ENCODE results near the gene LIN37. TPM values are rescaled to one million over a fixed set of nuclear protein-coding genes. Genes with fewer than 3 reads are reported as not detected.

The LIN37 gene
- total and polyA plus RNA-seq, 2 experiments from 2014 or later = 4.3 to 6.8 TPM

GRCh38 chr19:35732540-35733179, 15.7 kb upstream of the LIN37 start:
- no peaks in the 10 kb centered on the region; the same call in 2 of the 3 replicates for H3K9me3 Mint-ChIP-seq
- H3K36me3 ChIP-seq (ENCODE audit: insufficient read depth) = peaks cover 11% of the 10 kb centered on the region; the same call in 1 of the 2 replicates
- no peaks in the 10 kb centered on the region for H3K79me2 ChIP-seq (replicated peaks; ENCODE audit: insufficient read depth)
- TF ChIP-seq POLR2AphosphoS5 (IDR thresholded peaks at IDR 0.05; ENCODE audit: low read depth) (no peak), EZH2phosphoT487 (IDR thresholded peaks at IDR 0.05; ENCODE audit: unreplicated experiment) (no peak), CTCF (conservative IDR thresholded peaks at IDR 0.05; ENCODE audit: low read depth in 2 of 2) (no peak), NANOG (IDR thresholded peaks at IDR 0.05; ENCODE audit: borderline replicate concordance) (no peak)
- H3K27me3 Mint-ChIP-seq (ENCODE audit: insufficient read depth, low read depth, poor library complexity) = peaks cover 12% of the 10 kb centered on the region
- no peak overlapping the region for H3K4me2 ChIP-seq
- H3K27me3 ChIP-seq (ENCODE audit: insufficient read depth) = no peaks in the 10 kb centered on the region
- no peak overlapping the region for H3K4me3 Mint-ChIP-seq
- no peak overlapping the region for H3K4me3 ChIP-seq
- no peak for ATAC-seq
- H3K27ac Mint-ChIP-seq = no peak overlapping the region
- no peak overlapping the region for H2AFZ ChIP-seq
- H3K9me2 ChIP-seq (ENCODE audit: insufficient read depth) = no peaks in the 10 kb centered on the region
- H3K27ac ChIP-seq (ENCODE audit: low read depth) = no peak overlapping the region
- peaks cover 5% of the 10 kb centered on the region for H4K20me1 ChIP-seq (replicated peaks; ENCODE audit: insufficient read depth)
- H3F3A ChIP-seq (replicated peaks; ENCODE audit: low read depth) = no peaks in the 10 kb centered on the region
- H3K4me1 ChIP-seq (ENCODE audit: insufficient read depth) = no peaks in the 10 kb centered on the region
- no peaks in the 10 kb centered on the region for H3K4me1 Mint-ChIP-seq
- peaks cover 75% of the 10 kb centered on the region for H3K36me3 Mint-ChIP-seq (ENCODE audit: low read depth)
- DNase-seq (ENCODE audit: low spot score) = no peak

- H3K4me1 ChIP-seq (ENCODE audit: insufficient read depth) = no peaks in the 10 kb centered on the region
- Mint-ChIP-seq H3K27me3 (ENCODE audit: insufficient read depth, low read depth, poor library complexity) (peaks cover 10% of the 10 kb centered on the region), H3K4me1 (no peaks in the 10 kb centered on the region), H3K27ac (no peak overlapping the region), H3K9me3 (no peaks in the 10 kb centered on the region; the same call in 2 of the 3 replicates), H3K36me3 (ENCODE audit: low read depth) (peaks cover 75% of the 10 kb centered on the region), H3K4me3 (no peak overlapping the region)
- no peaks in the 10 kb centered on the region for H3K27me3 ChIP-seq (ENCODE audit: insufficient read depth)
- DNase-seq (ENCODE audit: low spot score) = no peak
- no peak overlapping the region for H3K27ac ChIP-seq (ENCODE audit: low read depth)
- no peak overlapping the region for H3K4me3 ChIP-seq
- no peaks in the 10 kb centered on the region; the same call in 1 of the 2 replicates for H4K20me1 ChIP-seq (replicated peaks; ENCODE audit: insufficient read depth)
- no peak for ATAC-seq
- H2AFZ ChIP-seq = no peak overlapping the region
- no peak overlapping the region for H3K4me2 ChIP-seq
- H3K36me3 ChIP-seq (ENCODE audit: insufficient read depth) = peaks cover 11% of the 10 kb centered on the region; the same call in 1 of the 2 replicates
- no peaks in the 10 kb centered on the region for H3K9me2 ChIP-seq (ENCODE audit: insufficient read depth)
- H3F3A ChIP-seq (replicated peaks; ENCODE audit: low read depth) = no peaks in the 10 kb centered on the region
- no peaks in the 10 kb centered on the region for H3K79me2 ChIP-seq (replicated peaks; ENCODE audit: insufficient read depth)
- TF ChIP-seq CREB1 (CRISPR knock-in tag; IDR thresholded peaks at IDR 0.05; ENCODE audit: low read depth) (no peak), ZNF114 (CRISPR knock-in tag; IDR thresholded peaks at IDR 0.05) (no peak), NANOG (IDR thresholded peaks at IDR 0.05; ENCODE audit: borderline replicate concordance) (no peak), REST (IDR thresholded peaks at IDR 0.05; ENCODE audit: unreplicated experiment) (no peak), ZNF331 (CRISPR knock-in tag; IDR thresholded peaks at IDR 0.05; ENCODE audit: low read depth) (no peak), JUNB (IDR thresholded peaks at IDR 0.05; ENCODE audit: unreplicated experiment) (no peak), CTCF (conservative IDR thresholded peaks at IDR 0.05; ENCODE audit: low read depth in 2 of 2) (no peak), STAT1 (IDR thresholded peaks at IDR 0.05; ENCODE audit: unreplicated experiment) (no peak)
Observed at GRCh38 chr19:35733180-35734125, 14.9 kb upstream of the LIN37 start.

Measured in GM23338 (cell line).